BJ (cell line): ENCODE data around the gene RGS14. TPM values are rescaled to one million over a fixed set of nuclear protein-coding genes. Genes with fewer than 3 reads are reported as not detected.
"Not testable (repeated sequence)": the region's sequence is repeated elsewhere in the genome, so short reads cannot be mapped to it uniquely, and the experiment has no call there.

Experiments used
- CTCF ChIA-PET: fragments of 350-600 bp; formaldehyde crosslinking; extraction: SDS; loops from one replicate; lab custom pipeline; 2021; ENCODE audit warnings: antibody characterized with exemption, inconsistent platforms; lab: Yijun Ruan, JAX
- POLR2A ChIA-PET: fragments of 300-600 bp; sonication (Branson Sonifier 250); formaldehyde crosslinking; extraction: SDS; loops from one replicate; lab custom pipeline; 2021; ENCODE audit warnings: antibody characterized with exemption; lab: Charles Lee
- DNase-seq: peaks from one replicate; pipeline ENCODE4 v3.0.0-alpha.2; 2011; ENCODE audit warnings: low read depth
- H3K27me3 ChIP-seq: 2 replicates; pipeline ENCODE4 v1.6.0; 2011; ENCODE audit warnings: low read length; ENCODE audit not compliant: control insufficient read depth, insufficient read depth
- H3K36me3 ChIP-seq: 2 replicates; pipeline ENCODE4 v1.5.1; 2011; ENCODE audit warnings: low read length; ENCODE audit not compliant: control insufficient read depth, insufficient read depth
- H3K4me3 ChIP-seq: 2 replicates; pipeline ENCODE4 v1.5.1; 2011; ENCODE audit warnings: low read depth, mild to moderate bottlenecking, control low read depth, low read length
- CTCF ChIP-seq: IDR thresholded peaks from 2 replicates; pipeline ENCODE4 v1.5.1; 2011; ENCODE audit warnings: low read depth, mild to moderate bottlenecking, control low read depth, inconsistent platforms, low read length, moderate library complexity; ENCODE audit not compliant: insufficient read depth
- polyA plus RNA-seq: library from polyadenylated mRNA; depleted of rRNA; stranded (reverse); fragments of >200 nt; gene quantifications from 2 replicates; pipeline ENCODE4 v1.2.3, GENCODE V29; 2011

Gene RGS14
- polyA plus RNA-seq, 1 experiment: 6.0 TPM

GRCh38 chr5:177339107-177339638 is 18.6 kb upstream of the RGS14 start:
- H3K36me3 ChIP-seq: peaks cover 27% of the 10 kb centered on the region
- no peaks in the 10 kb centered on the region for H3K27me3 ChIP-seq
- CTCF ChIA-PET: interaction anchor here (0.7 kb wide), 1 partner anchor 25 kb away, joined by 3 read pairs; no protein-coding TSS in a partner anchor
- no peak for DNase-seq
- no peak for TF ChIP-seq CTCF
- POLR2A ChIA-PET: no interaction called here
- no peak overlapping the region for H3K4me3 ChIP-seq

GRCh38 chr5:177343000-177343399 is 14.7 kb upstream of the RGS14 start:
- CTCF ChIA-PET, DNase-seq, H3K4me3 ChIP-seq, H3K27me3 ChIP-seq, H3K36me3 ChIP-seq, POLR2A ChIA-PET: not testable (repeated sequence)

GRCh38 chr5:177343777-177344176 is 13.9 kb upstream of the RGS14 start:
- CTCF ChIA-PET: interaction anchor here (0.7 kb wide), 1 partner anchor 43 kb away, joined by 4 read pairs; no protein-coding TSS in a partner anchor
- no peaks in the 10 kb centered on the region for H3K27me3 ChIP-seq
- TF ChIP-seq CTCF: no peak
- no peak for DNase-seq
- POLR2A ChIA-PET: no interaction called here
- H3K4me3 ChIP-seq: no peak overlapping the region
- H3K36me3 ChIP-seq: peaks cover 2% of the 10 kb centered on the region; the same call in 1 of the 2 replicates

GRCh38 chr5:177344891-177345290 is 12.8 kb upstream of the RGS14 start:
- no peak for DNase-seq
- H3K36me3 ChIP-seq: peaks cover 5% of the 10 kb centered on the region
- ChIA-PET CTCF (interaction anchor here (0.7 kb wide), 1 partner anchor 46 kb away, joined by 3 read pairs; no protein-coding TSS in a partner anchor), POLR2A (no interaction called here)
- H3K27me3 ChIP-seq: no peaks in the 10 kb centered on the region
- TF ChIP-seq CTCF: no peak
- H3K4me3 ChIP-seq: no peak overlapping the region

GRCh38 chr5:177346820-177347219 is 10.9 kb upstream of the RGS14 start:
- no peak for DNase-seq
- CTCF ChIA-PET: interaction anchor here (0.9 to 1.6 kb wide), 2 partner anchors 37 to 44 kb away, joined by 3 to 4 read pairs; no protein-coding TSS in a partner anchor
- Histone ChIP-seq H3K27me3 (no peaks in the 10 kb centered on the region), H3K36me3 (peaks cover 5% of the 10 kb centered on the region), H3K4me3 (no peak overlapping the region)
- POLR2A ChIA-PET: interaction anchor here (0.5 kb wide), 1 partner anchor 17 kb away, joined by 15 read pairs; no protein-coding TSS in a partner anchor
- TF ChIP-seq CTCF: no peak

GRCh38 chr5:177347699-177348098 is 10.0 kb upstream of the RGS14 start:
- Histone ChIP-seq H3K27me3 (no peaks in the 10 kb centered on the region), H3K4me3 (no peak overlapping the region), H3K36me3 (peaks cover 5% of the 10 kb centered on the region)
- no peak for DNase-seq
- CTCF ChIA-PET: interaction anchor here (1.6 kb wide), 1 partner anchor 43 kb away, joined by 4 read pairs; no protein-coding TSS in a partner anchor
- POLR2A ChIA-PET: no interaction called here
- no peak for TF ChIP-seq CTCF
